ENCODE measurements around the gene CUX1.

DNA sequence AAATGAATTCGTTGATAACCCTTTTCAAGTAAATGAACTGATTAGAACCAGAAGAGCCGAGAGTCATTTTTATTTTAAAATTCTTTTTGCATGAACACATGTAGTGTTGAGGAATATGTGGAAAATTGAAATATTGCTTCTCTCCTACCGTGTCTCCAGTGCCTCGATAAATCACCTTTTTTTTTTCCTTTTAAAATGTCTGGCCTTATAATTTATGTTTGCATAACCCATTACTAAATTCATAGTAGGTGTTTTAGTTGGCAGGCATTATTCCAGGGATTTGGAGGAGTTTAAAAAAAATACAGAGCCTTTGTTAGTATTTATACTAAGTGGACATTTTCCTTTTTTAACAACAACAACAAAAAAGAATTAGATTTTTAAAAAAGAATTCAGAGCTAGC lies 115.6 kb downstream of the CUX1 start:
- TF ChIP-seq, protein P1, sequence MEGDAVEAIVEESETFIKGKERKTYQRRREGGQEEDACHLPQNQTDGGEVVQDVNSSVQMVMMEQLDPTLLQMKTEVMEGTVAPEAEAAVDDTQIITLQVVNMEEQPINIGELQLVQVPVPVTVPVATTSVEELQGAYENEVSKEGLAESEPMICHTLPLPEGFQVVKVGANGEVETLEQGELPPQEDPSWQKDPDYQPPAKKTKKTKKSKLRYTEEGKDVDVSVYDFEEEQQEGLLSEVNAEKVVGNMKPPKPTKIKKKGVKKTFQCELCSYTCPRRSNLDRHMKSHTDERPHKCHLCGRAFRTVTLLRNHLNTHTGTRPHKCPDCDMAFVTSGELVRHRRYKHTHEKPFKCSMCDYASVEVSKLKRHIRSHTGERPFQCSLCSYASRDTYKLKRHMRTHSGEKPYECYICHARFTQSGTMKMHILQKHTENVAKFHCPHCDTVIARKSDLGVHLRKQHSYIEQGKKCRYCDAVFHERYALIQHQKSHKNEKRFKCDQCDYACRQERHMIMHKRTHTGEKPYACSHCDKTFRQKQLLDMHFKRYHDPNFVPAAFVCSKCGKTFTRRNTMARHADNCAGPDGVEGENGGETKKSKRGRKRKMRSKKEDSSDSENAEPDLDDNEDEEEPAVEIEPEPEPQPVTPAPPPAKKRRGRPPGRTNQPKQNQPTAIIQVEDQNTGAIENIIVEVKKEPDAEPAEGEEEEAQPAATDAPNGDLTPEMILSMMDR (conservative IDR thresholded peaks at IDR 0.05 in 1 of 2, IDR thresholded peaks at IDR 0.05 in 1 of 2; ENCODE audit: low read depth in 1 of 2, low read length in 2 of 2): no peak
- no peak for TF ChIP-seq EZH2 (IDR thresholded peaks at IDR 0.05; ENCODE audit: low read length, missing control alignments)

Data from fibroblast of lung (primary cell).